ENCODE measurements around the gene PFDN6. TPM values are rescaled to one million over a fixed set of nuclear protein-coding genes. Genes with fewer than 3 reads are reported as not detected.

Gene PFDN6
- total RNA-seq, 1 experiment from 2014 or later = 85.8 TPM

- Mint-ChIP-seq H3K4me1 (peaks cover 12 to 20% of the 10 kb centered on the region in 2 experiments), H3K4me3 (peak overlapping the region; percentile 98 to 100), H3K9me3 (no peaks in the 10 kb centered on the region), H3K36me3 (ENCODE audit: insufficient read depth in 1 of 3, low read depth in 3 of 3) (peaks cover 19 to 40% (median 38%) of the 10 kb centered on the region in 3 experiments), H3K27ac (peak overlapping the region in 1 of 3 experiments; percentile 96; a peak in 3 of 7 replicates), H3K27me3 (ENCODE audit: low read depth) (no peaks in the 10 kb centered on the region)
- Histone ChIP-seq H2BK15ac (ENCODE audit: low read depth, low read length) (no peak overlapping the region), H2AFZ (ENCODE audit: low read length) (no peak overlapping the region), H2BK20ac (ENCODE audit: low read depth, low read length, poor library complexity, severe bottlenecking) (no peak overlapping the region), H4K20me1 (ENCODE audit: control insufficient read depth, insufficient read depth, insufficient read length) (no peaks in the 10 kb centered on the region), H3K4ac (ENCODE audit: low read depth, low read length) (no peak overlapping the region), H3K9ac (ENCODE audit: extremely low read depth, insufficient read length, low read length) (peak overlapping the region; percentile 34), H3K4me1 (ENCODE audit: insufficient read depth, low read length) (no peaks in the 10 kb centered on the region), H2BK12ac (ENCODE audit: insufficient read length, low read depth, low read length) (no peak overlapping the region), H4K5ac (ENCODE audit: insufficient read length, low read depth, low read length) (no peak overlapping the region), H2BK5ac (ENCODE audit: insufficient read length, low read length) (no peak overlapping the region), H3K79me2 (ENCODE audit: insufficient read depth, low read length) (peaks cover 3% of the 10 kb centered on the region; the same call in 1 of the 2 replicates), H3K23ac (ENCODE audit: insufficient read length, low read depth, low read length) (no peak overlapping the region), H2AK5ac (ENCODE audit: insufficient read length, low read length) (no peak overlapping the region), H3K56ac (ENCODE audit: insufficient read length, low read depth, low read length) (no peak overlapping the region), H3K27me3 (ENCODE audit: insufficient read depth, low read length) (no peaks in the 10 kb centered on the region), H3K27ac (ENCODE audit: insufficient read length, low read depth, low read length) (no peak overlapping the region), H2BK120ac (ENCODE audit: low read depth, low read length, poor library complexity, severe bottlenecking) (no peak overlapping the region), H3K18ac (ENCODE audit: insufficient read length, low read depth, low read length) (peak overlapping the region; percentile 78), H3K79me1 (ENCODE audit: insufficient read depth, low read depth, low read length, poor library complexity, severe bottlenecking) (no peaks in the 10 kb centered on the region), H3K4me2 (ENCODE audit: insufficient read depth, insufficient read length, low read length) (peak overlapping the region; percentile 90), H4K8ac (replicated peaks; ENCODE audit: insufficient read length, low read depth, low read length) (no peak overlapping the region), H4K91ac (ENCODE audit: insufficient read length, low read depth, low read length) (no peak overlapping the region), H3K23me2 (ENCODE audit: insufficient read length, low read depth, low read length, poor library complexity, severe bottlenecking) (peaks cover 22% of the 10 kb centered on the region), H3K14ac (ENCODE audit: insufficient read depth, low read length) (no peak overlapping the region; the same call in 1 of the 2 replicates), H3K9me3 (ENCODE audit: control insufficient read depth, low read depth, low read length) (no peaks in the 10 kb centered on the region), H3T11ph (ENCODE audit: low read length) (no peak overlapping the region)
- no peak for DNase-seq
- TF ChIP-seq, protein P1, sequence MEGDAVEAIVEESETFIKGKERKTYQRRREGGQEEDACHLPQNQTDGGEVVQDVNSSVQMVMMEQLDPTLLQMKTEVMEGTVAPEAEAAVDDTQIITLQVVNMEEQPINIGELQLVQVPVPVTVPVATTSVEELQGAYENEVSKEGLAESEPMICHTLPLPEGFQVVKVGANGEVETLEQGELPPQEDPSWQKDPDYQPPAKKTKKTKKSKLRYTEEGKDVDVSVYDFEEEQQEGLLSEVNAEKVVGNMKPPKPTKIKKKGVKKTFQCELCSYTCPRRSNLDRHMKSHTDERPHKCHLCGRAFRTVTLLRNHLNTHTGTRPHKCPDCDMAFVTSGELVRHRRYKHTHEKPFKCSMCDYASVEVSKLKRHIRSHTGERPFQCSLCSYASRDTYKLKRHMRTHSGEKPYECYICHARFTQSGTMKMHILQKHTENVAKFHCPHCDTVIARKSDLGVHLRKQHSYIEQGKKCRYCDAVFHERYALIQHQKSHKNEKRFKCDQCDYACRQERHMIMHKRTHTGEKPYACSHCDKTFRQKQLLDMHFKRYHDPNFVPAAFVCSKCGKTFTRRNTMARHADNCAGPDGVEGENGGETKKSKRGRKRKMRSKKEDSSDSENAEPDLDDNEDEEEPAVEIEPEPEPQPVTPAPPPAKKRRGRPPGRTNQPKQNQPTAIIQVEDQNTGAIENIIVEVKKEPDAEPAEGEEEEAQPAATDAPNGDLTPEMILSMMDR (conservative IDR thresholded peaks at IDR 0.05) = no peak
- no CpG with 5 or more reads among the region's 12 CpGs for WGBS (ENCODE audit: extremely low coverage, insufficient read length, low lambda C conversion rate)
These were observed 7.5 kb downstream of the PFDN6 start for GRCh38 chr6:33296797-33297405.

Measured in H9 (cell line).